GM23338 (cell line): ENCODE data around the gene SEMA3C. TPM values are rescaled to one million over a fixed set of nuclear protein-coding genes. Genes with fewer than 3 reads are reported as not detected.

Experiments
- ATAC-seq: fragments of 200-7000 bp; cut with Tn5 transposase; 3 replicates; pipeline ENCODE4 v1.9.1; 2020
- DNase-seq: peaks from one replicate; pipeline ENCODE4 v3.0.0-alpha.2; 2015; ENCODE audit warnings: low spot score
- H2AFZ ChIP-seq: fragments of 200-600 bp; sonication (generic); 2 replicates; pipeline ENCODE4 v1.8.0; 2016; ENCODE audit warnings: antibody characterized with exemption, mild to moderate bottlenecking, moderate library complexity
- H3F3A ChIP-seq: fragments of 200-600 bp; sonication (generic); replicated peaks from 2 replicates; pipeline ENCODE4 v1.8.0; 2017; ENCODE audit warnings: antibody characterized with exemption, mixed run types, low read depth
- H3K27ac ChIP-seq: fragments of 200-600 bp; sonication (generic); 2 replicates; pipeline ENCODE4 v1.6.1; 2016; ENCODE audit warnings: low read depth
- H3K27me3 ChIP-seq: fragments of 200-600 bp; sonication (generic); 2 replicates; pipeline ENCODE4 v1.8.0; 2016; ENCODE audit warnings: mild to moderate bottlenecking, mixed run types, moderate library complexity; ENCODE audit not compliant: insufficient read depth
- H3K36me3 ChIP-seq: fragments of 200-600 bp; sonication (generic); 2 replicates; pipeline ENCODE4 v1.8.0; 2016; ENCODE audit warnings: mild to moderate bottlenecking; ENCODE audit not compliant: insufficient read depth
- H3K4me1 ChIP-seq: fragments of 200-600 bp; sonication (generic); 2 replicates; pipeline ENCODE4 v1.8.0; 2016; ENCODE audit warnings: mild to moderate bottlenecking, moderate library complexity; ENCODE audit not compliant: insufficient read depth
- H3K4me2 ChIP-seq: fragments of 200-600 bp; sonication (generic); 2 replicates; pipeline ENCODE4 v1.7.1; 2017; ENCODE audit warnings: mixed run types
- H3K4me3 ChIP-seq: fragments of 200-600 bp; sonication (generic); 2 replicates; pipeline ENCODE4 v1.6.1; 2016; ENCODE audit warnings: mixed run types
- H3K79me2 ChIP-seq: fragments of 200-600 bp; sonication (generic); replicated peaks from 2 replicates; pipeline ENCODE4 v1.8.0; 2017; ENCODE audit warnings: mild to moderate bottlenecking; ENCODE audit not compliant: insufficient read depth
- H3K9me2 ChIP-seq: fragments of 200-600 bp; sonication (generic); 2 replicates; pipeline ENCODE4 v1.8.0; 2017; ENCODE audit not compliant: insufficient read depth
- H4K20me1 ChIP-seq: fragments of 200-600 bp; sonication (generic); replicated peaks from 2 replicates; pipeline ENCODE4 v1.8.0; 2017; ENCODE audit warnings: mild to moderate bottlenecking; ENCODE audit not compliant: insufficient read depth
- H3K27ac Mint-ChIP-seq: 2 replicates; pipeline ENCODE4 v1.8.0; 2020; ENCODE audit warnings: inconsistent platforms, mild to moderate bottlenecking, moderate library complexity, mixed read lengths
- H3K27me3 Mint-ChIP-seq: 3 replicates; pipeline ENCODE4 v1.8.0; 2022; ENCODE audit warnings: low read depth, mild to moderate bottlenecking, moderate library complexity, mixed read lengths, inconsistent platforms; ENCODE audit not compliant: insufficient read depth, poor library complexity
- H3K36me3 Mint-ChIP-seq: 3 replicates; pipeline ENCODE4 v1.8.0; 2021; ENCODE audit warnings: low read depth, mild to moderate bottlenecking, inconsistent platforms, moderate library complexity, mixed read lengths
- H3K4me1 Mint-ChIP-seq: 3 replicates; pipeline ENCODE4 v1.8.0; 2020; ENCODE audit warnings: mild to moderate bottlenecking, inconsistent platforms, mixed read lengths
- H3K4me3 Mint-ChIP-seq: 3 replicates; pipeline ENCODE4 v1.8.0; 2021; ENCODE audit warnings: moderate library complexity, mild to moderate bottlenecking, inconsistent platforms, mixed read lengths
- H3K9me3 Mint-ChIP-seq: 3 replicates; pipeline ENCODE4 v1.8.0; 2020; ENCODE audit warnings: moderate library complexity, mild to moderate bottlenecking, inconsistent platforms, mixed read lengths
- CREB1 ChIP-seq: fragments of 250-450 bp; sonication (Bioruptor Pico); IDR thresholded peaks from 2 replicates; pipeline ENCODE4 v1.5.0; 2020; ENCODE audit warnings: low read depth, mild to moderate bottlenecking, moderate library complexity
- EZH2 ChIP-seq: fragments of 200-600 bp; sonication (generic); IDR thresholded peaks from one replicate; pipeline ENCODE4 v1.8.0; 2017; ENCODE audit warnings: antibody characterized with exemption, mild to moderate bottlenecking, low read depth; ENCODE audit not compliant: unreplicated experiment
- EZH2phosphoT487 ChIP-seq: fragments of 200-600 bp; sonication (generic); IDR thresholded peaks from one replicate; pipeline ENCODE4 v1.8.1; 2018; ENCODE audit warnings: antibody characterized with exemption; ENCODE audit not compliant: unreplicated experiment
- JUNB ChIP-seq: IDR thresholded peaks from one replicate; pipeline ENCODE4 v1.6.1; 2016; ENCODE audit warnings: antibody characterized with exemption; ENCODE audit not compliant: unreplicated experiment
- NANOG ChIP-seq: IDR thresholded peaks from 2 replicates; pipeline ENCODE4 v1.6.1; 2016; ENCODE audit warnings: antibody characterized with exemption, borderline replicate concordance
- STAT1 ChIP-seq: IDR thresholded peaks from one replicate; pipeline ENCODE4 v1.6.1; 2016; ENCODE audit warnings: antibody characterized with exemption; ENCODE audit not compliant: unreplicated experiment
- ZNF114 ChIP-seq: fragments of 250-450 bp; sonication (Bioruptor Pico); IDR thresholded peaks from 2 replicates; pipeline ENCODE4 v1.5.0; 2020; ENCODE audit warnings: mild to moderate bottlenecking, moderate library complexity
- ZNF331 ChIP-seq: fragments of 250-450 bp; sonication (Bioruptor Pico); IDR thresholded peaks from 2 replicates; pipeline ENCODE4 v1.5.0; 2020; ENCODE audit warnings: low read depth, mild to moderate bottlenecking, moderate library complexity
- polyA plus RNA-seq: library from polyadenylated mRNA; unstranded; fragments of >200 nt; fragmentation: Nextera tagmentation; extraction: Ambion mirVana; gene quantifications from 2 replicates; pipeline ENCODE4 v1.2.1, GENCODE V29; 2016
- total RNA-seq: library from RNA; depleted of rRNA; stranded (reverse); fragments of >200 nt; shearing (Covaris generic); gene quantifications from 2 replicates; pipeline ENCODE4 v1.2.3, GENCODE V29; 2014
- TF ChIP-seq, protein P1 (sequence below): IDR thresholded peaks from 2 replicates; pipeline ENCODE4 v1.6.1; 2016; ENCODE audit warnings: antibody characterized with exemption
- TF ChIP-seq, protein P2 (sequence below), 2 experiments: fragments of 200-600 bp in 1 of 2; sonication (generic) in 1 of 2; conservative IDR thresholded peaks; 2 replicates each; pipeline versions ENCODE4 v1.5.1 to v1.6.1; 2016 to 2017; ENCODE audit warnings: antibody characterized with exemption in 2 of 2, low read depth in 2 of 2, mild to moderate bottlenecking in 2 of 2, moderate library complexity in 1 of 2

SEMA3C gene
- total and polyA plus RNA-seq, 2 experiments from 2014 or later = 1.0 to 3.5 TPM

DNA sequence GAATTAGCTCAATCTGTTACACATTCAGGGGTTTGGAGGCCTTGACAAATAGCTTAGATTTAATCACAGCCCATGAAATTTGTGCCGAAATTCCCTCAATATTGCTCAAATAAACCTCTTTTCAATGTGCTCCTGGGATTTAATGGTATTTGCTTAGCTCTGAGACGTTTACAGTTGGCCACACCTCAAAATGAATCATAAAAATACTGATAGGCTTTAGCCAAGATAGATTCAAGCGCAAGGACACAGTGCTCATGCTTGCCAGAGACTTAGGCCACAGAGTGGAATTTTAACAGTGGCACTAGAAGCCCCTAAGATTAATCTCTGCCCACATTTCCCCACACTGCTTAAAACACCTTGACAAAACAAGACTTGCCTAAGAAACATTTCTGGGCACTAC, 2.3 kb upstream of the SEMA3C start:
- H3K36me3 Mint-ChIP-seq = no peaks in the 10 kb centered on the region
- no peaks in the 10 kb centered on the region for H3K79me2 ChIP-seq
- ATAC-seq (no peak), DNase-seq (no peak)
- H3K4me3 ChIP-seq = no peak overlapping the region
- no peak overlapping the region for H3K27ac Mint-ChIP-seq
- no peak overlapping the region for H2AFZ ChIP-seq
- peaks cover 12% of the 10 kb centered on the region for H3K4me1 ChIP-seq
- peaks cover 13% of the 10 kb centered on the region for H3K27me3 Mint-ChIP-seq
- H4K20me1 ChIP-seq = no peaks in the 10 kb centered on the region
- TF ChIP-seq STAT1 (no peak), EZH2phosphoT487 (no peak), ZNF114 (CRISPR knock-in tag) (no peak), CREB1 (CRISPR knock-in tag) (no peak), JUNB (no peak), NANOG (no peak)
- TF ChIP-seq, protein P1, sequence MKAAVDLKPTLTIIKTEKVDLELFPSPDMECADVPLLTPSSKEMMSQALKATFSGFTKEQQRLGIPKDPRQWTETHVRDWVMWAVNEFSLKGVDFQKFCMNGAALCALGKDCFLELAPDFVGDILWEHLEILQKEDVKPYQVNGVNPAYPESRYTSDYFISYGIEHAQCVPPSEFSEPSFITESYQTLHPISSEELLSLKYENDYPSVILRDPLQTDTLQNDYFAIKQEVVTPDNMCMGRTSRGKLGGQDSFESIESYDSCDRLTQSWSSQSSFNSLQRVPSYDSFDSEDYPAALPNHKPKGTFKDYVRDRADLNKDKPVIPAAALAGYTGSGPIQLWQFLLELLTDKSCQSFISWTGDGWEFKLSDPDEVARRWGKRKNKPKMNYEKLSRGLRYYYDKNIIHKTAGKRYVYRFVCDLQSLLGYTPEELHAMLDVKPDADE = no peak
- TF ChIP-seq, protein P2, sequence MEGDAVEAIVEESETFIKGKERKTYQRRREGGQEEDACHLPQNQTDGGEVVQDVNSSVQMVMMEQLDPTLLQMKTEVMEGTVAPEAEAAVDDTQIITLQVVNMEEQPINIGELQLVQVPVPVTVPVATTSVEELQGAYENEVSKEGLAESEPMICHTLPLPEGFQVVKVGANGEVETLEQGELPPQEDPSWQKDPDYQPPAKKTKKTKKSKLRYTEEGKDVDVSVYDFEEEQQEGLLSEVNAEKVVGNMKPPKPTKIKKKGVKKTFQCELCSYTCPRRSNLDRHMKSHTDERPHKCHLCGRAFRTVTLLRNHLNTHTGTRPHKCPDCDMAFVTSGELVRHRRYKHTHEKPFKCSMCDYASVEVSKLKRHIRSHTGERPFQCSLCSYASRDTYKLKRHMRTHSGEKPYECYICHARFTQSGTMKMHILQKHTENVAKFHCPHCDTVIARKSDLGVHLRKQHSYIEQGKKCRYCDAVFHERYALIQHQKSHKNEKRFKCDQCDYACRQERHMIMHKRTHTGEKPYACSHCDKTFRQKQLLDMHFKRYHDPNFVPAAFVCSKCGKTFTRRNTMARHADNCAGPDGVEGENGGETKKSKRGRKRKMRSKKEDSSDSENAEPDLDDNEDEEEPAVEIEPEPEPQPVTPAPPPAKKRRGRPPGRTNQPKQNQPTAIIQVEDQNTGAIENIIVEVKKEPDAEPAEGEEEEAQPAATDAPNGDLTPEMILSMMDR (conservative IDR thresholded peaks at IDR 0.05; ENCODE audit: low read depth in 2 of 2) = no peak
- H3K27me3 ChIP-seq = peaks cover 23% of the 10 kb centered on the region
- no peaks in the 10 kb centered on the region for H3K9me3 Mint-ChIP-seq
- H3K4me3 Mint-ChIP-seq = no peak overlapping the region
- H3K4me2 ChIP-seq = no peak overlapping the region
- H3K36me3 ChIP-seq = no peaks in the 10 kb centered on the region
- no peak overlapping the region for H3K27ac ChIP-seq
- no peaks in the 10 kb centered on the region for H3K9me2 ChIP-seq
- H3K4me1 Mint-ChIP-seq = peaks cover 29% of the 10 kb centered on the region
- H3F3A ChIP-seq = 0 out of 2 replicates have a peak, but pooled peaks cover 6% of the 10 kb centered on the region

DNA sequence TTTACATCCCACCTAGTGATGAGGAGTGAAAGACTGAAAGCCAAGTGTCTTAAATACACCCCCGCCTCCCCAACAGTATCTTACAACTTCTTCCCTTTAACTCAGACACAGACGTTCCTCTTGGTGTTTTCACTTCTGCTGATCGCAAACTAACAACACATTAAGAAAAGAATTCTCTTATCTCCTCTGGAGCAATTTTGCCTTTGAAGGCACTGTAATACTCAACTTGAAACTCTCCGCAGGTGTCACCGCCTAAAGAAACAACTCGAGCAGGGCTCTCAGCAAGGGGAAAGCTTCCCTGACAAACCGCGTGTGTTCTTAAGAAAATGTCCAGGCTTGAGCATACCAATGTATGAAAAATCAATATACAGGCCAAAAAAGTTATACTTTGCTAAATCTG, 452 bp downstream of the SEMA3C start:
- peak overlapping the region; percentile 58; the same call in 1 of the 2 replicates for H3K27ac ChIP-seq
- Mint-ChIP-seq H3K4me1 (peaks cover 29% of the 10 kb centered on the region), H3K27ac (no peak overlapping the region; the same call in 1 of the 2 replicates), H3K36me3 (no peaks in the 10 kb centered on the region), H3K9me3 (no peaks in the 10 kb centered on the region), H3K27me3 (peaks cover 17% of the 10 kb centered on the region), H3K4me3 (peak overlapping the region; percentile 69)
- TF ChIP-seq ZNF331 (CRISPR knock-in tag) (no peak), JUNB (no peak), NANOG (no peak), ZNF114 (CRISPR knock-in tag) (no peak), EZH2 (peak; percentile 18), CREB1 (CRISPR knock-in tag) (no peak)
- TF ChIP-seq, protein P2 (conservative IDR thresholded peaks at IDR 0.05; ENCODE audit: low read depth in 2 of 2) = no peak
- H3K27me3 ChIP-seq = peaks cover 23% of the 10 kb centered on the region
- peaks cover 12% of the 10 kb centered on the region for H3K4me1 ChIP-seq
- H4K20me1 ChIP-seq = no peaks in the 10 kb centered on the region
- ATAC-seq (peak; percentile 16), DNase-seq (peak; percentile 50)
- no peaks in the 10 kb centered on the region for H3K79me2 ChIP-seq
- H2AFZ ChIP-seq = peak overlapping the region; percentile 48
- H3K4me3 ChIP-seq = peak overlapping the region; percentile 62
- 0 out of 2 replicates have a peak, but pooled peaks cover 6% of the 10 kb centered on the region for H3F3A ChIP-seq
- no peaks in the 10 kb centered on the region for H3K36me3 ChIP-seq
- H3K4me2 ChIP-seq = peak overlapping the region; percentile 80
- H3K9me2 ChIP-seq = no peaks in the 10 kb centered on the region
